ENCODE results near the gene PCSK4.

DNA sequence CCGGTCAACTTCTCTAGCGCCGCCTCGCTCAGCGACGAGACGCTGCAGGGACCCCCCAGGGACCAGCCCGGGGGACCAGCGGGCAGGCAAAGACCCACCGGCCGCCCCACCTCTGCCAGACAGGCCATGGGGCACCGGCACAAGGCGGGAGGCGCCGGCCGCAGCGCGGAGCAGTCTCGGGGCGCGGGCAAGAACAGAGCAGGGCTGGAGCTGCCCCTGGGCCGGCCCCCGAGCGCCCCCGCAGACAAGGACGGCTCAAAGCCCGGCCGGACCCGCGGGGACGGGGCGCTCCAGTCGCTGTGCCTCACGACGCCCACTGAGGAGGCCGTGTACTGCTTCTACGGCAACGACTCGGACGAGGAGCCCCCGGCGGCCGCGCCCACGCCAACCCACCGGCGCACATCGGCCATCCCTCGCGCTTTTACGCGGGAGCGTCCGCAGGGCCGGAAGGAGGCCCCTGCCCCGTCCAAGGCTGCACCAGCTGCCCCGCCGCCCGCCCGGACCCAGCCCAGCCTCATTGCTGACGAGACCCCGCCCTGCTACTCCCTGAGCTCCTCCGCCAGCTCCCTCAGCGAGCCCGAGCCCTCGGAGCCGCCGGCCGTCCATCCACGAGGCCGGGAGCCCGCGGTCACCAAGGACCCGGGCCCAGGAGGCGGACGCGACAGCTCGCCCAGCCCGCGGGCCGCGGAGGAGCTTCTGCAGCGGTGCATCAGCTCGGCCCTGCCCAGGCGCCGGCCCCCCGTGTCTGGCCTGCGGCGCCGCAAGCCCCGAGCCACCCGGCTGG lies 22.5 kb downstream of the PCSK4 start:
- TF ChIP-seq POLR2A (IDR thresholded peaks at IDR 0.05; ENCODE audit: low read depth, low read length): no peak
- TF ChIP-seq TAF1 (IDR thresholded peaks at IDR 0.05; ENCODE audit: borderline replicate concordance, low read depth, low read length): no peak
- no peak for TF ChIP-seq POLR2AphosphoS5 (IDR thresholded peaks at IDR 0.05; ENCODE audit: low read depth, low read length)

All from GM12892 (cell line).